ENCODE measurements around the gene METTL22.

DNA sequence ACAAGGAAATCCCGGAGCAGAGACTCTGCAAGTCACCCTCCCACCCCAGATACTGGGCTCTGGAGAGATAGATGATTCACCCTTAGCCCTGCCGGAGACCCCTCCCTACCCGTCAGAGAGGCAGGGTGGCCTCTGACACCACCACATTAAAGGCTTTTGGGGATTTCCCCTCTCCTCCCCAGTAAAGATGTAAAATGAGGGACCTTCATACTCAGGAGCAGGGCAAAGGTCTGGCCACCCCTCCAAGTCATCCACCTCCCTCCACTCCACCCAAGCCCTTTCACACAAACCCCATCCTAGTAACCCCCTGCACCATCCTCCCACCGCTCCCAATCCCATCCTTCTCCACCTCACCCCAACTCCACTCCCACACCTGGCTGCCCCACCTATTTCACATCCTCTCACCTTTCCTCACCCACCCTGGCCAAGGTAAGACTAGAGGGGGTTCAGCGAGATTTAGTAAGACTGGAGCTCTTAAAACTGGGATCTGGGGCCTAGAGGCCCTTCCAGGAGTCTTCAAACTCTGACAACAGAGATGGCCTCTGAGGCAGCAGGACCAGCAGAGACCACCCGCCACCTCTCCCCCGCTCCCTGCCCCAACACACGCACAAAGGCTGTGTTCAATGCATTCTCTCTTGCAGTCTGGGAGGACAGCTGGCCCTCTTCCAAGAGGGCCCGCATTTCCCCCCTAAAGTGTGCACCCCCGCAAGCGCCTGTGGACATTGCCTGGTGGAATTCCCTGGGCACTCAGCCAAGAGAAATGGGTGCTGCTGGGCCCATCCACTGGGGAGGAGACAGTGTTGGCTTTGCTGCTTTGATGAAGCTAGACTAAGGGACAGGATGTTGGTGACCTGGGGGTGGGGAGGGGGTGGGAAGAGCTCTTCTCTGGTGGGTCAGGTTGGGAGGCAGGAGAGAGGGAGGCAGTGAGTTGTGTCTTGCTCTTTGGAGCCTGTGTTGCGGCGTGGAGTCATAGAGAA lies 54.0 kb downstream of the METTL22 start:
- TF ChIP-seq EZH2 (IDR thresholded peaks at IDR 0.05; ENCODE audit: borderline replicate concordance, insufficient read depth, low read length, poor library complexity, severe bottlenecking) (no peak), MXI1 (conservative IDR thresholded peaks at IDR 0.05; ENCODE audit: poor library complexity, severe bottlenecking) (no peak), EP300 (conservative IDR thresholded peaks at IDR 0.05; ENCODE audit: poor library complexity, severe bottlenecking) (no peak)
- TF ChIP-seq, protein P1, sequence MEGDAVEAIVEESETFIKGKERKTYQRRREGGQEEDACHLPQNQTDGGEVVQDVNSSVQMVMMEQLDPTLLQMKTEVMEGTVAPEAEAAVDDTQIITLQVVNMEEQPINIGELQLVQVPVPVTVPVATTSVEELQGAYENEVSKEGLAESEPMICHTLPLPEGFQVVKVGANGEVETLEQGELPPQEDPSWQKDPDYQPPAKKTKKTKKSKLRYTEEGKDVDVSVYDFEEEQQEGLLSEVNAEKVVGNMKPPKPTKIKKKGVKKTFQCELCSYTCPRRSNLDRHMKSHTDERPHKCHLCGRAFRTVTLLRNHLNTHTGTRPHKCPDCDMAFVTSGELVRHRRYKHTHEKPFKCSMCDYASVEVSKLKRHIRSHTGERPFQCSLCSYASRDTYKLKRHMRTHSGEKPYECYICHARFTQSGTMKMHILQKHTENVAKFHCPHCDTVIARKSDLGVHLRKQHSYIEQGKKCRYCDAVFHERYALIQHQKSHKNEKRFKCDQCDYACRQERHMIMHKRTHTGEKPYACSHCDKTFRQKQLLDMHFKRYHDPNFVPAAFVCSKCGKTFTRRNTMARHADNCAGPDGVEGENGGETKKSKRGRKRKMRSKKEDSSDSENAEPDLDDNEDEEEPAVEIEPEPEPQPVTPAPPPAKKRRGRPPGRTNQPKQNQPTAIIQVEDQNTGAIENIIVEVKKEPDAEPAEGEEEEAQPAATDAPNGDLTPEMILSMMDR (IDR thresholded peaks at IDR 0.05; ENCODE audit: poor library complexity, severe bottlenecking) = no peak
